ENCODE results near the gene CCDC171.

Gene CCDC171

GRCh38 chr9:15867334-15867733, 314.5 kb downstream of the CCDC171 start:
- no peak for DNase-seq (ENCODE audit: low read depth in 2 of 2, low spot score in 1 of 2)

DNA sequence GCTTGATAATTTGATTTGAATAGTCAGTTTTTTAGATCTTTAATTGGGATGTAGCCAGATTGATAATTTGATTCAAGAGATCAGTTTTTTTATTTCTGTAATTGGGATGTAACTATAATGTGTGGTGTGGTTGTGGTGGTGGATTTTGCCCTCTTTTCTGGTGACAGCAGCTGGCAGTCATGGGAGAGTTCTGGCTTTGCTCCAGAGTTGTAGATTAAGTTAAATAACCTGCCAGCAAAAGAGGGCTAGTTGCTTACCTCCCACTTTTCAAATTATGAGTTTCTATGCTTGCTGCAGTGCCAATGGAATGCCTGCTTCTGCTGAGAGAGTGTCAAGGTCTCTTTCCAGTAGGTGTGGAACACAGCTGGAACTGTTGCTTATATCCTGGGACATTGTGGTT, 315.1 kb downstream of the CCDC171 start:
- DNase-seq (ENCODE audit: low read depth in 2 of 2, low spot score in 1 of 2) = no peak

- no peak for DNase-seq (ENCODE audit: low read depth in 2 of 2, low spot score in 1 of 2)
Observed at GRCh38 chr9:15873573-15874177, 320.8 kb downstream of the CCDC171 start.

DNA sequence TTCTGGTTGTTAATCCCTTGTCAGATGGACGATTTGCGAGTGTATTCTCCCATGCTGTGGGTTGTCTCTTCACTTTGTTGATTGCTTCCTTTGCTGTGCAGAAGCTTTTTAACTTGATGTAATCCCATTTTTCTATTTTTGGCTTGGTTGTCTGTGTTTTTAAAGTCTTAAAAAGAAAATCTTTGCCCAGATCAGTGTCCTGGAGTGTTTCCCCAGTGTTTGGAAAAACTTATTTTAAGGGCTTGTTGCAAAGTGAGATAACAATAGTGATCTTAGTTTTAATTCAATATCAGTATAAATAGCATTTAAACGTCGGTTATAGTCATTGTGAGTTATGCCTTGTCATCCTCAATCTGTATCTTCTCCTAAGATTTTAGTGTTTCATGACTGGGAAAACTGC, 329.5 kb downstream of the CCDC171 start:
- DNase-seq (ENCODE audit: low read depth in 2 of 2, low spot score in 1 of 2) = no peak

DNA sequence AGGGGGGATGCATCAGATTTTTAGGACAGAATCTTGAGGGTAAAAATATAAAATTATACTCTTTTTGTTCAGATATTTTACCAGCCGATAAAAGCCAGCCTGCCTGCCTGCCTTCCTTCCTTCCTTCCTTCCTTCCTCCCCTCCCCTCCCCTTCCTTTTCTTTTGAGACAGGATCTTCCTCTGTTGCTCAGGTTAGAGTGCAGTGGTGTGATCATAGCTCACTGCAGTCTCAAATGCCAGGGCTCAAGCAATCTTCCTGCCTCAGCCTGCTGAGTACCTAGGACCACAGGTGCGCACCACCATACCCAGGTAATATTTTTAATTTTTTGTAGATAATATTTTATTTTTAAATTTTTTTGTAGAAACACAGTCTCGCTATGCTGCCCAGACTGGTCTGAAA, 330.0 kb downstream of the CCDC171 start:
- no peak for DNase-seq (ENCODE audit: low read depth in 2 of 2, low spot score in 1 of 2)

DNA sequence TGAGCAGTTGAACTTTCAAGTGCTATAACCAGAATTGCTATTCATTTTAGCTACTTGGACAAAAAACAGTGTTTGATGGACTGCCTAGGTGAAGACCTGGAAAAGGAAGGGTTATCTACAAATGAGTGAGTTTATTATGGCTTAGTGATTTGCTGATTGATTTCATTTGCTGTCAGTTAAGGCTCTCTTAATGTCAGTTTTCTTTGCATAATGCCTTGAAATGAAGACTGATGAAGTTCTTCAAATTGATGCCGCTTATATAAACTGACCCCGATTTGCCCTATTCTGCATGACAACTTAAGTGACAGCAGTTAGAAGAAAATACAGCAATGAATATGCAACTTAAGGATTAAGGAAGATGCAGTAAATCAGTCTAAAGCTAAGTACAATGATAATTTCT, 332.6 kb downstream of the CCDC171 start:
- DNase-seq (ENCODE audit: low read depth in 2 of 2, low spot score in 1 of 2) = no peak

DNA sequence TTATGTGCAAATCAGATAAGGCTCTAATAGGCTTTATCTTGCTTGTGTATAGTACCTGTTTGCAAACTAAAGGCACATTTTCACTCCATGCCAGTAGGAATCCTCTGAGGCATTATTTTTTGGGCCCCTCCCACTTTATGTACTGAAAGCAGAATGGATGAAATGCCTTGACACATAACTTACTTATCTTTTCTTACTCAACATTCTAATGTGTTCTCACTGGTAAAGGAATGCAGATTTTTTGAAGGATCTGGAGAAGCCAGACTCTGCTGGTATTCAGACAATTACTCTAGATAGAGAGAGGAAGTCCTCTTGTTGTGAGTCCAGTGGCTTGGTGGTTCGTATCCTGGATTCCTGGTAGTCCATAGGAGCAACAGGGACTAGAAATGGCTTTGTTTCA, 336.7 kb downstream of the CCDC171 start:
- DNase-seq (ENCODE audit: low read depth in 2 of 2, low spot score in 1 of 2) = no peak

GRCh38 chr9:15901572-15901971, 348.7 kb downstream of the CCDC171 start:
- no peak for DNase-seq (ENCODE audit: low read depth in 2 of 2, low spot score in 1 of 2)

DNA sequence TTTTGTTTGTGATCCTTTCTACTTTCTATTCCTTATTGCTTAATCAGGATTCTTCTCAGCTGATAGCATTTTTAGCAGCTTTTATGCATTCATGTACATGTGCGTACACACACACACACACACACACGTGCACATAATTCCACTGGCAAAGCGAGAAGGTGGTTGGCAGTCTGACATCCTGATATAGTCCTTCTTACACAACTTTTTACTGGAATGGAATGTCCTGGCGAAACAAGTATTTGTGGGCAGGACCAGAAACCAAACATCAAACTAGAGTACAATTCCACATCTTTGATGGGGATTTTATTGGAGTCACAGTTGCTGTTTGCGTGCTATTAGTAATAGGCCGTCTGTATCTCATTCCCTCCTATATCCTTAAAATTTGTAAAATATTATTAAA, 356.5 kb downstream of the CCDC171 start:
- DNase-seq (ENCODE audit: low read depth in 2 of 2, low spot score in 1 of 2) = no peak

DNA sequence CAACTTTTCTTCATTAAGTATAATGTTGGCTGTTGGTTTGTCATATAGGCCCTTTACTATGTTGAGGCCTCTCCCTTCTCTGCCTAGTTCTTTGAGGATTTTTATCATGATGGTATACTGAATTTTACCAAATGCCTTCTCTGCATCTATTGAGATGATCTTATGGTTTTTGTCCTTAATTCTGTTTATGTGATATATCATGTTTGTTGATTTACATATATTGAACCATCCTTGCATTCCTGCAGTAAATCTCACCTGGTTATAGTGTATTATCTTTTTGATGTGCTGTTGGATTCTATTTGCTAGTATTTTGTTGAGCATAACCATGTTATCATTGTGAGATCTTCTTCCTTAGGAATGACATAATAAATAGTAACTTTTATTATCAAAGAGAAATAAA, 362.9 kb downstream of the CCDC171 start:
- no peak for DNase-seq (ENCODE audit: low read depth in 2 of 2, low spot score in 1 of 2)

GRCh38 chr9:15927161-15927560, 374.3 kb downstream of the CCDC171 start:
- no peak for DNase-seq (ENCODE audit: low read depth in 2 of 2, low spot score in 1 of 2)

DNA sequence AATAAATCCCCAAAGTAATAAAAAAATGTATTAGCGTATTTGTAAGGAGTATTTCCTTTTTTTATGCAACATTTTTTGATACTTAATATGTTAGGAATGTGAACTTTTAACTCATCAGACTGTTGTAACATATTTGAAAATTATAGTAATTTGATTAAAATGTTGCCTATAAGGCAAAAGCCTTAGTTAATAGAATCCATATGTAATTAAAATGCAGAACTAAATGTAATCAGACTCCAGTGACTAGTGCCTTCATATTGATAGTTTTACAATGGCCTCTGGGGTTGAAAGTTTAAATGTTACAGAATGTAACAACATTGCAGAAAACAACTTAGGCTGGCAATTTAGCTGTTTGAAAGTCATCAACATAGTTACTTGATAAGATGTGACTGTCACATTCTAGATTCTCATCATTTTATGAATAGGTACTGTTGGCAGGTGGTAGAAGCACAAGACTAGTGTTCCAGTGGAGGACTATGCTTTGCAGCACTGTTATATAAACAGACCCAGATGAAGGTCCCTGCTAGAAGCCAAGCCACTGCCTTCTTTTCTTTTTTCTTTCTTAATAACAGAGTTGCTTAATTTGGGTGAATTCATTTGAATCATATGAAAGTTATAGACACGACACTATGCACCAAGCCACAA, 382.9 kb downstream of the CCDC171 start:
- no peak for DNase-seq (ENCODE audit: low read depth in 2 of 2, low spot score in 1 of 2)

- no peak for DNase-seq (ENCODE audit: low read depth in 2 of 2, low spot score in 1 of 2)
Observed at GRCh38 chr9:15936306-15936921, 383.6 kb downstream of the CCDC171 start.

DNA sequence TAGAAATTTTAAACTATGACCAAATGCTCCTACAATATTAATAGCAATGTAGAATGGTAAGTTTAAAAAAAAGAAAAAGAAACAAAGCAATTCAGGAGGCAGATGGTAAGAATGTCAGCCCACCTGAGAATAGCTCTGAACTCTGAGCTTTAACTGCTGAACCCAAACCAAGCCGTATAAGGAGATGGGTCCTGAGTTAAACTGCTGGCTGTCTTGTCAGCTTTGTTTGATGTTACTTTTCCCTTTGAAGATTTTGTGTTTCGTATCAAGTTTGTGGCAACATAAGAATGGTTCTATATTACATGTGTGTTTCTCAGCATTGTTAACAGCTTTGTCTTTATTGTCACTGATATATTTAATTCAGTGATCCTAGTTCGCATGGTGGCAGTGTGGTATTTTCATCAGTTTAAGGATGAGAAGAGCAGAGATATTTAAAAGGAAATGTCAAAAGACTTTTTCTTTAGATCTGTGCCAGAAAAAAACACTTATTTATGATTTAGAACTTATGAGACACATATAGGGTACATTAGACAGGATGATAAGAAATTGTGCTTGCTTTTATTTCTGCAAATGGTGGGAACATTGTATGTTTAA, 390.1 kb downstream of the CCDC171 start:
- DNase-seq (ENCODE audit: low read depth in 2 of 2, low spot score in 1 of 2) = no peak

DNA sequence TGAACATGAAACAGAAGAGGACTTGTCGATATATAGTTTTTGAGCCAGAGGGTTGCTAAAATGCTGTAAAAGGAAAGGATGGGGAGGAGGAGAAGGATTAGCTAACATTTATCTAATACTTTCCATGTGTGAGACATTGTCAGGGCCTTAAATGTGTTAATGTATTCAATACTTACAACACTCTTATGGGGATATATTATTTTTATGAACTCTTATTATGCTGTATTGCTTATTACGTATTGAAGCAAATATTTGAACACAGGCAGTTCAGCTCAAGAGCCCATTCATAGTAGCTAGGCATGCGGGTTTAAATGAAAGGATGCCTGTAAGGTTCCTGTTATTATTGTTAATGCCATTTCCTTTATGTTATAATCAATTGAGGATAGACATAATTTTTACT, 391.5 kb downstream of the CCDC171 start:
- DNase-seq (ENCODE audit: low read depth in 2 of 2, low spot score in 1 of 2) = no peak

DNA sequence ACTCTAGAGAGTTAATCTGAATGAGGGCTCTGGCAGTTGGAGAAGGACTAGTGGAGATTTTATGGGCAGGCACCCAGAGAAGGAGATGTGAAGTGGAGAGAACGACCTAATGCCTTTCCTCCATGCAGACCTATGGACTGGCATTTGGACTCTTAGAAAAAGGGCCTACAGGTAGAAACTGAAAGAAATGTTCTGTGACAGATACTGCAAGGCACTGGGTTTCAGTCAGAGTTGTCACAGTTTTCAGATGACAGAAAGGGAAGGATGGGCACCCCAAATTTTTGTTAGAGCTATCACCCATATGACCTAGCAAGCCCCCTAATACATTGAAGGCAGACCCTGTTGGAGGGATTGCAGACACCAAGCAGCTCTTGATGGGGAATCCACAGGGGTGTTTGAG, 406.8 kb downstream of the CCDC171 start:
- no peak for DNase-seq (ENCODE audit: low read depth in 2 of 2, low spot score in 1 of 2)

- DNase-seq (ENCODE audit: low read depth in 2 of 2, low spot score in 1 of 2) = no peak
Observed at GRCh38 chr9:15961217-15961616, 408.4 kb downstream of the CCDC171 start.

DNA sequence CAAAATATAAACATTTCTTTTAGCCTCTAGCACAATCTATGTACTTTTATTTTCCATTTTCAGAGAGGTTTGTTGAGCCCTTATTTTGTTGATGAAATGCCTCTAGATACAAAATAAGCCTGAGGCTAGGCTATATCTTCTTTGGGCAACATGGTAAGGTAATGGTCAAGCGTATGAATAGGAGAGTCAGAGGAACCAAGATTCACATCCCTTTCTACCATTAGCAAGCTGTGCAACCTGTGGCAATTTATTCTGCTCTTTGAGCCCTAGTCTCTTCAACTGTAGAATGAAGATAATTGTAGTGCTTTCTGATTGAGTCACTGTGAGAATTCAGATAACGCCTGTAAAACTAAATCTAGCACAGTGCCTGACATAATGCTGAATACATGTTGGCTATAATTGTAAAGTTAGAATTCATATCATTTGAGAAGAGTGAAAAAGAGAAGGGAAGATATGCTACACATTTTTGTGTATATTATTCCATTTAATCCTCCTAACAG, 412.5 kb downstream of the CCDC171 start:
- DNase-seq (ENCODE audit: low read depth in 2 of 2, low spot score in 1 of 2) = no peak

DNA sequence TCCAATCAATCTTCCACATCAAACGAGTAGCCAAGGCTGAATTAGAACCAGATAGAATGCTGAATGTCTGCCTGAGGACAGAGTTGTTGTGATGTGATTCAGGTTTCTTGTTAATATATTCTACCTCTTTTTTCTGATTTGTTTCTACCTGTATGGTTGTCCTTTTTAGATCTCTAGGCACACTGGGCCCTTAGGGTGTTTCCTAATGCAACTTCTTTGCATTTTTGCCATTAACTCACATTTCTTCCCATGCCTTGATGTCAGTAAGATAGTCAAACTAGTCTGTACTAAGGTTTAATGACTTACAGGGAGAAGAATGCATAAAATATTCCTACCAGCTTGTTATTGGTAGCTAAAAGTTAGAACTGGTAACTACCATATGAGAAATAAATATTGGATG, 413.6 kb downstream of the CCDC171 start:
- no peak for DNase-seq (ENCODE audit: low read depth in 2 of 2, low spot score in 1 of 2)

DNA sequence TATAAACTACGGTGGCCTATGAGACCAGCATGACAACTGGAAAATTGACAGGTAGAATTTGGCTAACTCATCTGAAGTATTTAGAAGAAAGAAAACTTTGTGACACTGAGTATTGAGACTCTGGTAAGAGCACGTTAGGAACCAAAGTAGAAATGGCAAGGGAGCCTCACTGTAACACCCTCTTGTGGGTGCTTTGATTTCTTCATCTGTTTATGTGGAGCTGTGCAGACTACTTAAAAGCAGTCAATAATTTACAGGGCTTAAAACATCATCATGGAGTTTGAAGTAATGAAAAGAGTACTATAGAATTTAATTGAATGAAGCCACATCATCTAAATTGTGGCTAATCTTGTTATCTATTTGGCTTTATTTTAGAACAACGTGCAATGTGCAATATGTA, 414.2 kb downstream of the CCDC171 start:
- no peak for DNase-seq (ENCODE audit: low read depth in 2 of 2, low spot score in 1 of 2)

DNA sequence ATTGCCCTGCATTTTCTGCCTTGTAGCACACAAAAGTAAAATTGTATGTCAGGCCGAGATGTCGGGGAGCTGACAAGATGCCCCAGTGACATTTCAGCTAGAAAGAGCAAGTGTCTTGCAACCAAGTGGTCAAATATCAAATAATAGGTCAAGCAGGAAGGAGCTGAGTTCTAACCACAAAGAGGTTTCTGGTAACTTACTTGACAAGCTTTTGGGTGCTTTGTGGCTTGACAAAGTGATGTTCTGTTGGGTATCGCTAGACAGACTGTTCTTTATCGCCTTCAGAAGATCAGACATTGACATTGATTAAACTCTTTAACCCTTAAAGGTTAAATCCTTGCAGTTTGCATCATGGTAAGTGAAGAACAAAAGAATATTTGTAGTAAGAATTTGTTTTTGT, 419.9 kb downstream of the CCDC171 start:
- no peak for DNase-seq (ENCODE audit: low read depth in 2 of 2, low spot score in 1 of 2)

DNA sequence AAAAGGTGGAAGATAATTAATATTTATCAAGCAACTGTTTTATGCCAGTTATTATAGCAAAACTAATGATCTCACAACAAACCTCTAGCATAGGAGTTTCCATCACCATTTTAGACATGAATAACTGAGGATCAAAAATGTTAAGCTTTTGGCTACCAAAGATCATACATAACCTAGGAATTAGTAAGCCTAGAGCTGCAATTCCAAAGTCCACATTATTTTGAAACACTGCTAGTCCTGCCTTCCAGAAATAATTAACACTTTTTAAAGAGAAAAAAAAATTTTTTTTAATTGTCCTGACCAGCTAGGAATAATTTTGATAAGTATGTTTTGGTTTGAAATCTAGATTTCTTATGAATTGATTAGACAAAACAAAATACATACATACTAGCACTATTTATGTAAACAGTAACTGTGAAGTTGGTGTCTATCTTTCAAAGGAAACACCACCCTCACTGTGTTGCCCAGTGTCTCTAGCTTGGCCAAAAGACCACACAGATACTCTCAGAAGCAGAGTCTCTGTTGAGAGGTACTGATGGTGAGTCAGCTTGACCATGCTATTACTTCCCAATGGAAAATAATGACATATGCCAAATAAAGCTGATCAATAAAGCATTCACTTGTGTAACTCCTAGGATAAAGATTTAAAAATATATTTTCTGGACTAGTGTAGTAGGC, 422.4 kb downstream of the CCDC171 start:
- DNase-seq (ENCODE audit: low read depth in 2 of 2, low spot score in 1 of 2) = no peak

Measured in stimulated activated CD8-positive, alpha-beta memory T cell treated with anti-CD3 and anti-CD28 coated beads, Interleukin-4, amount 100 ng/mL, for 1 hour (primary cell).